Smooth muscle cell (in vitro differentiated cells): ENCODE measurements around the gene GASK1A. TPM values are rescaled to one million over a fixed set of nuclear protein-coding genes. Genes with fewer than 3 reads are reported as not detected.
"Not testable (repeated sequence)": the region's sequence is repeated elsewhere in the genome, so short reads cannot be mapped to it uniquely, and the experiment has no call there.

Source experiments
- DNase-seq: peaks from one replicate; lab custom pipeline; 2025; ENCODE audit not compliant: unreplicated experiment; lab: John Stamatoyannopoulos, UW
- H2AFZ ChIP-seq: fragments of 200-600 bp; sonication (generic); 2 replicates; pipeline ENCODE4 v1.6.0; 2016; ENCODE audit warnings: antibody characterized with exemption, low read depth, mild to moderate bottlenecking
- H3F3A ChIP-seq: fragments of 200-600 bp; sonication (generic); 2 replicates; pipeline ENCODE4 v1.6.0; 2017; ENCODE audit warnings: antibody characterized with exemption, low read depth
- H3K27ac ChIP-seq: fragments of 200-600 bp; sonication (generic); 2 replicates; pipeline ENCODE4 v1.5.1; 2016; ENCODE audit warnings: low read depth, mild to moderate bottlenecking
- H3K27me3 ChIP-seq: fragments of 200-600 bp; sonication (generic); 2 replicates; pipeline ENCODE4 v1.6.1; 2016; ENCODE audit warnings: low read depth, mild to moderate bottlenecking
- H3K36me3 ChIP-seq: fragments of 200-600 bp; sonication (generic); 2 replicates; pipeline ENCODE4 v1.5.1; 2016; ENCODE audit warnings: low read depth
- H3K4me1 ChIP-seq: fragments of 200-600 bp; sonication (generic); 2 replicates; pipeline ENCODE4 v1.5.1; 2016; ENCODE audit warnings: low read depth
- H3K4me2 ChIP-seq: fragments of 200-600 bp; sonication (generic); 2 replicates; pipeline ENCODE4 v1.6.0; 2016; ENCODE audit warnings: mild to moderate bottlenecking
- H3K4me3 ChIP-seq: fragments of 200-600 bp; sonication (generic); 2 replicates; pipeline ENCODE4 v1.5.1; 2016; ENCODE audit warnings: mild to moderate bottlenecking
- H3K79me2 ChIP-seq: fragments of 200-600 bp; sonication (generic); 2 replicates; pipeline ENCODE4 v1.6.0; 2016; ENCODE audit warnings: low read depth, mild to moderate bottlenecking
- H3K9ac ChIP-seq: fragments of 200-600 bp; sonication (generic); 2 replicates; pipeline ENCODE4 v1.6.0; 2016; ENCODE audit warnings: low read depth
- H3K9me3 ChIP-seq: fragments of 200-600 bp; sonication (generic); replicated peaks from 2 replicates; pipeline ENCODE4 v1.5.1; 2016; ENCODE audit warnings: low read depth
- H4K20me1 ChIP-seq: fragments of 200-600 bp; sonication (generic); 2 replicates; pipeline ENCODE4 v1.6.0; 2016; ENCODE audit warnings: low read depth
- CTCF ChIP-seq: fragments of 200-600 bp; sonication (generic); IDR thresholded peaks from 2 replicates; pipeline ENCODE4 v1.5.1; 2017; ENCODE audit warnings: borderline replicate concordance, mild to moderate bottlenecking, antibody characterized with exemption; ENCODE audit not compliant: insufficient read depth, poor library complexity, severe bottlenecking
- WGBS: methylation state at CpG from one replicate; pipeline ENCODE4 v1.1.7; 2016; ENCODE audit warnings: low lambda C conversion rate; 5-methylcytosine and 5-hydroxymethylcytosine counted together
- polyA plus RNA-seq: library from polyadenylated mRNA; unstranded; fragments of >200 nt; fragmentation: Nextera tagmentation; extraction: Ambion mirVana; gene quantifications from 2 replicates; pipeline ENCODE4 v1.2.1, GENCODE V29; 2016
- total RNA-seq: library from RNA; depleted of rRNA; stranded (reverse); fragments of >200 nt; gene quantifications from 2 replicates; pipeline ENCODE4 v1.2.3, GENCODE V29; 2014

The GASK1A gene
- total and polyA plus RNA-seq, 2 experiments from 2014 or later: 0.76 TPM; not detected in 1

GRCh38 chr3:42970976-42971772 lies 7.9 kb upstream of the GASK1A start:
- 69% methylated on average over 3 of the region's 3 CpGs for WGBS
- H2AFZ ChIP-seq: no peak overlapping the region
- H3K27ac ChIP-seq: no peak overlapping the region
- H3F3A ChIP-seq: no peaks in the 10 kb centered on the region
- TF ChIP-seq CTCF: no peak
- H3K4me3 ChIP-seq: no peak overlapping the region
- DNase-seq: no peak
- H4K20me1 ChIP-seq: no peaks in the 10 kb centered on the region
- H3K27me3 ChIP-seq: peaks cover 4% of the 10 kb centered on the region
- H3K9ac ChIP-seq: no peak overlapping the region
- H3K4me1 ChIP-seq: no peaks in the 10 kb centered on the region
- H3K79me2 ChIP-seq: no peaks in the 10 kb centered on the region
- no peak overlapping the region for H3K4me2 ChIP-seq
- H3K9me3 ChIP-seq: no peaks in the 10 kb centered on the region
- H3K36me3 ChIP-seq: no peaks in the 10 kb centered on the region

DNA sequence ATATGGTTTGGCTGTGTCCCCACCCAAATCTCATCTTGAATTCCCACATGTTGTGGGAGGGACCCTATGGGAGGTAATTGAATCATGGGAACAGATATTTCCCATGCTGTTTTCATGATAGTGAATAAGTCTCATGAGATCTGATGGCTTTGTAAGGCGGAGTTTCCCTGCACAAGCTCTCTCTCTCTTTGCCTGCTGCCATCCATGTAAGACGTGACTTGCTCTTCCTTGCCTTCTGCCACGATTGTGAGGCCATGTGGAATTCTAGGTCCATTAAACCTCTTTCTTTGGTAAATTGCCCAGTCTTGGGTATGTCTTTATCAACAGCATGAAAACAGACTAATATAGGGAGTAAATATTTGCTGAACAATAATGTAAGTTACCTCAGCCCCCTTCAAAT lies 4.2 kb upstream of the GASK1A start:
- H4K20me1 ChIP-seq, H3K4me2 ChIP-seq, H3K79me2 ChIP-seq, H3K36me3 ChIP-seq, H3K9me3 ChIP-seq, H3K27ac ChIP-seq, DNase-seq, H2AFZ ChIP-seq, H3F3A ChIP-seq, H3K9ac ChIP-seq, H3K4me3 ChIP-seq: not testable (repeated sequence)
- H3K27me3 ChIP-seq: peaks cover 31% of the 10 kb centered on the region
- 85% methylated on average over 3 of the region's 3 CpGs for WGBS
- peaks cover 14% of the 10 kb centered on the region for H3K4me1 ChIP-seq

DNA sequence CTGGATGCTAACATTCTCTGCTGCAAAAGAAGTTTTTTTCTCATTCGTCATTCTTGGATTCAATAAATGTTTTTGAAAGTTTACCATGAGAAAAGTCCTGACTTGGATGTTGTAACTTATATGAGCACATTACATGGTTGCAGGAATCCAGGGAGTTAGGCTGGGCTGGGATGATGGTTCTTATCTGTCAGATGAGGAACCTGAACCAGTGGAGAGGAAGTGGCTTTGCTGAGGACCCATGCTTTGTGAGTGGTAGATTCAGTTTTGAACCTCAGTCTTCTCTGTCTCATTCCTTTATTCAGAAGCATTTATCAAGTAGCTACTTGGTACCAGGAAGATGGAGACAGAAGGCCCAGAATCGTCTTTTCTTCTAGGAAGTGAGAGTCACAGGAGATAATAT lies 3.7 kb upstream of the GASK1A start:
- no peaks in the 10 kb centered on the region for H3F3A ChIP-seq
- 79% methylated on average over 2 of the region's 2 CpGs for WGBS
- H3K36me3 ChIP-seq: no peaks in the 10 kb centered on the region
- H2AFZ ChIP-seq: no peak overlapping the region
- no peak overlapping the region for H3K27ac ChIP-seq
- H3K4me2 ChIP-seq: no peak overlapping the region
- peaks cover 17% of the 10 kb centered on the region for H3K4me1 ChIP-seq
- peaks cover 35% of the 10 kb centered on the region for H3K27me3 ChIP-seq
- no peak overlapping the region for H3K9ac ChIP-seq
- no peak for TF ChIP-seq CTCF
- H3K79me2 ChIP-seq: no peaks in the 10 kb centered on the region
- H3K4me3 ChIP-seq: no peak overlapping the region
- no peaks in the 10 kb centered on the region for H4K20me1 ChIP-seq
- H3K9me3 ChIP-seq: no peaks in the 10 kb centered on the region
- no peak for DNase-seq

- Histone ChIP-seq H3K36me3 (no peaks in the 10 kb centered on the region), H2AFZ (no peak overlapping the region), H3K4me1 (peaks cover 17% of the 10 kb centered on the region), H3K4me3 (no peak overlapping the region), H4K20me1 (no peaks in the 10 kb centered on the region), H3K4me2 (no peak overlapping the region), H3K27ac (no peak overlapping the region), H3K9me3 (no peaks in the 10 kb centered on the region), H3K9ac (no peak overlapping the region), H3K79me2 (no peaks in the 10 kb centered on the region), H3F3A (no peaks in the 10 kb centered on the region), H3K27me3 (peaks cover 40% of the 10 kb centered on the region)
- no peak for DNase-seq
- TF ChIP-seq CTCF: no peak
- 91% methylated on average over 5 of the region's 5 CpGs for WGBS
Measured at GRCh38 chr3:42975955-42976354, 3.2 kb upstream of the GASK1A start.
